Kidney epithelial cell (primary cell): ENCODE results near the gene C8A. TPM values are rescaled to one million over a fixed set of nuclear protein-coding genes. Genes with fewer than 3 reads are reported as not detected.

Source experiments
- DNase-seq: peaks from one replicate; pipeline ENCODE4 v3.0.0-alpha.2; 2010; ENCODE audit warnings: low read depth
- H3K27me3 ChIP-seq: 2 replicates; pipeline ENCODE4 v1.6.0; 2011; ENCODE audit warnings: low read length; ENCODE audit not compliant: control insufficient read depth, insufficient read depth
- H3K36me3 ChIP-seq: 2 replicates; pipeline ENCODE4 v1.5.1; 2011; ENCODE audit warnings: low read length; ENCODE audit not compliant: control insufficient read depth, insufficient read depth
- H3K4me3 ChIP-seq: 2 replicates; pipeline ENCODE4 v1.5.1; 2011; ENCODE audit warnings: low read depth, mild to moderate bottlenecking, control low read depth, low read length
- CTCF ChIP-seq: IDR thresholded peaks from 2 replicates; pipeline ENCODE4 v1.5.1; 2011; ENCODE audit warnings: mild to moderate bottlenecking, moderate library complexity, low read length, control low read depth, inconsistent platforms; ENCODE audit not compliant: insufficient read depth, poor library complexity, severe bottlenecking
- total RNA-seq: library from RNA; depleted of rRNA; stranded (reverse); fragments of >200 nt; gene quantifications from 2 replicates; pipeline ENCODE4 v1.2.3, GENCODE V29; 2015

C8A gene
- total RNA-seq, 1 donor from 2014 or later, result not detected

GRCh38 chr1:56833088-56833487 is 21.5 kb upstream of the C8A start:
- DNase-seq, result no peak
- Histone ChIP-seq H3K36me3 (no peaks in the 10 kb centered on the region), H3K4me3 (no peak overlapping the region), H3K27me3 (no peaks in the 10 kb centered on the region)
- TF ChIP-seq CTCF, result no peak

GRCh38 chr1:56834137-56834900 is 20.3 kb upstream of the C8A start:
- TF ChIP-seq CTCF, result no peak
- Histone ChIP-seq H3K27me3 (no peaks in the 10 kb centered on the region), H3K4me3 (no peak overlapping the region), H3K36me3 (no peaks in the 10 kb centered on the region)
- no peak for DNase-seq

GRCh38 chr1:56835657-56836056 is 18.9 kb upstream of the C8A start:
- H3K27me3 ChIP-seq, result no peaks in the 10 kb centered on the region

GRCh38 chr1:56836359-56836758 is 18.2 kb upstream of the C8A start:
- no peak for TF ChIP-seq CTCF
- no peaks in the 10 kb centered on the region for H3K36me3 ChIP-seq
- no peak overlapping the region for H3K4me3 ChIP-seq
- no peaks in the 10 kb centered on the region for H3K27me3 ChIP-seq
- DNase-seq, result no peak

More at GRCh38 chr1:56835657-56836056, 18.9 kb upstream of the C8A start:
- TF ChIP-seq CTCF, result no peak
- Histone ChIP-seq H3K4me3 (no peak overlapping the region), H3K36me3 (no peaks in the 10 kb centered on the region)
- DNase-seq, result no peak

GRCh38 chr1:56837244-56837939 is 17.2 kb upstream of the C8A start:
- peak; percentile 94 for DNase-seq
- TF ChIP-seq CTCF, result no peak
- Histone ChIP-seq H3K36me3 (no peaks in the 10 kb centered on the region), H3K4me3 (no peak overlapping the region), H3K27me3 (no peaks in the 10 kb centered on the region)
